ENCODE measurements around the gene NXT1. TPM values are rescaled to one million over a fixed set of nuclear protein-coding genes. Genes with fewer than 3 reads are reported as not detected.
A peak's percentile ranks its signal among the peaks of the same experiment; 100 is the strongest.

Gene NXT1
- total RNA-seq, 4 donors from 2014 or later: 16.5 to 43.4 (median 22.8) TPM

DNA sequence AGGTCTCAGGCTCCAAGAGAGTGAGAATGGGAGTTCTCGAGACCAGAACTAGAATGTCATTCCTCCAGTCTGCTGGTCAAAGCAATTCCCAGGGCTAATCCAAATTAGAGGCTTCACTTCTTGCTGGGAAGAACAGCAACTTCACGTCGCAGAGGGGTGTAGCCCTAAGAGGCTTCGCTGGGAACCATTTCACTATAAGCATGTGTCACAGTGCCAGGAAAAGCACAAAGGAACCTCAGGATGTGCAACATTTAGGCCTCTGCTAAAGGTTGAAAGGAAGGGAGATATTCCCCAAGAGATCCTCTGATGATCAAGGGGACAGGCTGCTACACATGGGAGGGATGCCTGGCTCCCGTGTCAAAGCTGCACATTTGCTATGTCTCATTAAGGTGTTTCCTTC lies 35.9 kb upstream of the NXT1 start:
- Histone ChIP-seq H3K4me1 (peaks cover 0 to 5% (median 0%) of the 10 kb centered on the region in 4 donors), H3K4me3 (no peak overlapping the region), H3K27me3 (no peaks in the 10 kb centered on the region), H3K36me3 (no peaks in the 10 kb centered on the region), H3K27ac (peak overlapping the region; percentile 39 to 61 (median 48)), H3K9me3 (no peaks in the 10 kb centered on the region)
- no peak for DNase-seq
- in situ Hi-C loops (cut with MboI; ENCODE audit: low pct_ligation_motif_present in 1 of 4, low pct_unique_long_range_greater_than_20kb in 1 of 4, low sequenced_read_pairs in 3 of 4) (no loop called here), intact Hi-C loops (cut with DNase I; ENCODE audit: low total_unique reads) (no loop called here)
- 80 to 89% methylated on average over 1 to 5 of the region's 5 CpGs for WGBS, 2 donors (ENCODE audit: low coverage in 1 of 2)
- TF ChIP-seq POLR2AphosphoS5 (IDR thresholded peaks at IDR 0.05) (no peak), POLR2A (IDR thresholded peaks at IDR 0.05) (no peak), EP300 (IDR thresholded peaks at IDR 0.05; ENCODE audit: low read depth) (no peak)
- TF ChIP-seq, protein P1, sequence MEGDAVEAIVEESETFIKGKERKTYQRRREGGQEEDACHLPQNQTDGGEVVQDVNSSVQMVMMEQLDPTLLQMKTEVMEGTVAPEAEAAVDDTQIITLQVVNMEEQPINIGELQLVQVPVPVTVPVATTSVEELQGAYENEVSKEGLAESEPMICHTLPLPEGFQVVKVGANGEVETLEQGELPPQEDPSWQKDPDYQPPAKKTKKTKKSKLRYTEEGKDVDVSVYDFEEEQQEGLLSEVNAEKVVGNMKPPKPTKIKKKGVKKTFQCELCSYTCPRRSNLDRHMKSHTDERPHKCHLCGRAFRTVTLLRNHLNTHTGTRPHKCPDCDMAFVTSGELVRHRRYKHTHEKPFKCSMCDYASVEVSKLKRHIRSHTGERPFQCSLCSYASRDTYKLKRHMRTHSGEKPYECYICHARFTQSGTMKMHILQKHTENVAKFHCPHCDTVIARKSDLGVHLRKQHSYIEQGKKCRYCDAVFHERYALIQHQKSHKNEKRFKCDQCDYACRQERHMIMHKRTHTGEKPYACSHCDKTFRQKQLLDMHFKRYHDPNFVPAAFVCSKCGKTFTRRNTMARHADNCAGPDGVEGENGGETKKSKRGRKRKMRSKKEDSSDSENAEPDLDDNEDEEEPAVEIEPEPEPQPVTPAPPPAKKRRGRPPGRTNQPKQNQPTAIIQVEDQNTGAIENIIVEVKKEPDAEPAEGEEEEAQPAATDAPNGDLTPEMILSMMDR (IDR thresholded peaks at IDR 0.05): no peak

DNA sequence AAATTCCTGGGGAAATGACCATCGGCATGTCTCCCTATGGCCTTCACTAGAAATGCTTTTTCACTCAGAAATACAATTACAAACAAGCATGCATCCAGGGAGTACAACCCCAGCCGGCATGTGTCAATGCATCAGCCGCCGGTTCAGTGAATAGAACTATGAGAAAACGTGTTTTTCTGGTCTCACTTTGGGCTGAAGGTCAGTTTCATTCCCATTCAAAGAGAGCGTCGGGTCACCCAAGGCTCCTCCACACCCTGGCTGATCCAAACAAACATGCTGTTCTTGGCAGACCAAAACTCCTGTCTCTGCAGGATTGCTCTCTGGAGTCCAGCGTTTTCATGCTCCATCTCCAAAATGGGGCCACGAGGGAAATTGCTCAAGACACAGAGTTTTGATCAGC lies 35.5 kb upstream of the NXT1 start:
- in situ Hi-C loops (cut with MboI; ENCODE audit: low pct_ligation_motif_present in 1 of 4, low pct_unique_long_range_greater_than_20kb in 1 of 4, low sequenced_read_pairs in 3 of 4) (no loop called here), intact Hi-C loops (cut with DNase I; ENCODE audit: low total_unique reads) (no loop called here)
- no peaks in the 10 kb centered on the region for H3K9me3 ChIP-seq
- 56 to 75% methylated on average over 5 to 9 of the region's 9 CpGs for WGBS, 2 donors (ENCODE audit: low coverage in 1 of 2)
- H3K36me3 ChIP-seq: no peaks in the 10 kb centered on the region
- peaks cover 0 to 5% (median 0%) of the 10 kb centered on the region in 4 donors for H3K4me1 ChIP-seq
- TF ChIP-seq EP300 (IDR thresholded peaks at IDR 0.05; ENCODE audit: low read depth) (no peak), POLR2A (IDR thresholded peaks at IDR 0.05) (no peak), POLR2AphosphoS5 (IDR thresholded peaks at IDR 0.05) (peak in 1 of 3 donors; percentile 33)
- TF ChIP-seq, protein P1 (IDR thresholded peaks at IDR 0.05): no peak
- no peak overlapping the region for H3K4me3 ChIP-seq
- no peaks in the 10 kb centered on the region for H3K27me3 ChIP-seq
- DNase-seq: no peak
- peak overlapping the region; percentile 39 to 61 (median 51) for H3K27ac ChIP-seq

DNA sequence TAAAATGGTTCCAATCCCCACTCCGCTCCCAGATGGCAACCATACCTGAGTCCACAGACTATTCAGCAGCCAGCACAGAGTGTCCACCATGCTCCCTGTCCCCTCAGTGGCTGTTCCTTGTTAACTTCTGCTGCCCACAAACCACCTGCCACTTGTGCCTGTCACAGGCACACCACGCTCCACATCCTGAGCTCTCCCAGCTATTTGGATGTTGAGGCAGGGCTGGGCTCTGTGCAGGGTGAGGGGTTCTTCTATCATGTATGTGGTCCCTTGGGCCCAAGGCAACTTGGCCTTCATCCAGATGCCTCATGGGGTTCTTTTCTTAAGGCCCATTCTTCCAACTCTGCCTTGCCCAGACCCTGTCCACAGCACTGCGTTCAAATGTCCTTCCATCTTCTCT lies 34.0 kb upstream of the NXT1 start:
- H3K36me3 ChIP-seq: no peaks in the 10 kb centered on the region
- 88% methylated on average over 3 of the region's 3 CpGs; no CpG with 5 or more reads in 1 of the 2 donors for WGBS, 2 donors (ENCODE audit: low coverage in 1 of 2)
- no peak overlapping the region for H3K27ac ChIP-seq
- H3K4me3 ChIP-seq: no peak overlapping the region
- DNase-seq: no peak
- H3K4me1 ChIP-seq: peaks cover 0 to 5% (median 0%) of the 10 kb centered on the region in 4 donors
- intact Hi-C loops (cut with DNase I; ENCODE audit: low total_unique reads): no loop called here
- in situ Hi-C loops (cut with MboI; ENCODE audit: low pct_ligation_motif_present in 1 of 4, low pct_unique_long_range_greater_than_20kb in 1 of 4, low sequenced_read_pairs in 3 of 4): no loop called here
- H3K9me3 ChIP-seq: no peaks in the 10 kb centered on the region
- no peaks in the 10 kb centered on the region for H3K27me3 ChIP-seq
- TF ChIP-seq POLR2AphosphoS5 (IDR thresholded peaks at IDR 0.05) (no peak), EP300 (IDR thresholded peaks at IDR 0.05; ENCODE audit: low read depth) (no peak), POLR2A (IDR thresholded peaks at IDR 0.05) (no peak)
- TF ChIP-seq, protein P1 (IDR thresholded peaks at IDR 0.05): no peak

DNA sequence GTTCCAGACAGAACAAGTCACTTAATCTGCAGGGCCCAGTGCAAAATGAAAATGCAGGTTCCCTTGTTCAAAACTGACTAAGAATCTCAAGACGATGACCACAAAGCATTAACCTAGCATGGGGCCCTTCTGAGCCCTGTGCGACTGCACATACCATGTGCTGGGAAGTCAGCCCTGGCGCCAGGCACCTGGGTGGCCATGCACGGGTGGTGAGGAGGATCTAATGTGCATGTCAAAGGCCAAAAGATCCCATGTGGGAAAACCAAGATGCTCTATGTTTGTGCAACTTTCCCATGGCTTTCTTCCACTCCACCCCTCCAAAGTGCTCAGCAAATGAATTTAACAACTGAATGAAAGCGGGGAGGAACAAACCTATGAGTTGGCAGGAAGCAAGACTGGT lies 33.5 kb upstream of the NXT1 start:
- peaks cover 0 to 5% (median 0%) of the 10 kb centered on the region in 4 donors for H3K4me1 ChIP-seq
- H3K27me3 ChIP-seq: no peaks in the 10 kb centered on the region
- no peak for DNase-seq
- no peak overlapping the region for H3K27ac ChIP-seq
- no peaks in the 10 kb centered on the region for H3K36me3 ChIP-seq
- H3K9me3 ChIP-seq: no peaks in the 10 kb centered on the region
- WGBS, 2 donors (ENCODE audit: low coverage in 1 of 2): 83 to 87% methylated on average over 4 to 5 of the region's 5 CpGs
- H3K4me3 ChIP-seq: no peak overlapping the region
- TF ChIP-seq, protein P1 (IDR thresholded peaks at IDR 0.05): no peak
- no peak for TF ChIP-seq POLR2AphosphoS5 (IDR thresholded peaks at IDR 0.05)
- TF ChIP-seq EP300 (IDR thresholded peaks at IDR 0.05; ENCODE audit: low read depth): no peak
- TF ChIP-seq POLR2A (IDR thresholded peaks at IDR 0.05): no peak
- intact Hi-C loops (cut with DNase I; ENCODE audit: low total_unique reads): no loop called here
- in situ Hi-C loops (cut with MboI; ENCODE audit: low pct_ligation_motif_present in 1 of 4, low pct_unique_long_range_greater_than_20kb in 1 of 4, low sequenced_read_pairs in 3 of 4): no loop called here

Data from transverse colon (tissue), 4 donors.